Measurements from ENCODE around the gene TAF13.
A peak's percentile ranks its signal among the peaks of the same experiment; 100 is the strongest.

TAF13 gene, protein sequence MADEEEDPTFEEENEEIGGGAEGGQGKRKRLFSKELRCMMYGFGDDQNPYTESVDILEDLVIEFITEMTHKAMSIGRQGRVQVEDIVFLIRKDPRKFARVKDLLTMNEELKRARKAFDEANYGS

DNA sequence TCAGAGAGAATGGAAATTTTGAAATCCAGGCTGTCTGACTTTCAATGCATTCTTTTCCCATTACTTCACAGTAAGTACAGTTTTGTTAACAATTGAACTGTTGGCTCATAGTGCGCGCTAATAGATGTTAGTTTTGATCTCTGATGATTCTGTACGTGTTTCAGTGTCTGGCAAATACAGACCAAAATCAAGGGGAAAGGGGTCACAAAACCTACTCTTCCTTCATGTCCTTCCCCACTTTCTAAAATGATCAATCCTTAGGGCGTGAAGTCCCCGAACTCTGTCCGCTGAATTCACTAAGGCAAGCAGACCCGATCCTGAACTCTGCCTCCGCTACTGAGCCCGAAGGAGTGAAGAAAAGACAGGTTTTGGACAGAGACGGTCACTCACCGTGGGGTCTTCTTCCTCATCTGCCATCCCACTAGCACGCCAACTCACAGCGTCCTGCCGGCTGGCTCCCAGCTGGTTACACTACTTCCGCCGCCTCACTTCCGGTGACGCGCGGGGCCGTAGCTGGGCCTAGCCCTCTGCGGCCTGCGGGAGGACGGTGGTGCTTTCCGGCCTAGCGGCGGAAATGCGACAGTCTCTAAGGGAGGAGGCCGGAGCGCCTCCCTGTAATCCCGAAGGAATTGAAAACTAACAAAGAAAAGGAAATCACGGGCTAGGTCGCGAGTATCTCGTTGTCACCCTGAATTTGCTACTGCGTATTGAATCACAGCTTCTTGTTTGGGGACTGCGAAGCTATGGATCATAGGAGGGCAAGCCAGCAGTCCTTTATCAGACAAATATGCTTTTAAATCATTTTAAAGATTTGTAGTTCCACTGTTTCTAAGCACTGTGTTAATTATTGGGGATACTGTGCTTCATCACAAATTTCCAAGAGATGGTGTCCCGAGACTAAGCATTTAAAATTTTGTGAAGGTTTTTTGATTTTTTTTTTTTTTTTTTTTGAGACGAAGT lies at the start of gene TAF13:
Gene TAF13, minus strand, starts transcription at position 473 of the 960 bp plus-strand sequence. Its CDS starts 56 bp downstream, at position 417.
- FAIRE-seq: peak; percentile 94

DNA sequence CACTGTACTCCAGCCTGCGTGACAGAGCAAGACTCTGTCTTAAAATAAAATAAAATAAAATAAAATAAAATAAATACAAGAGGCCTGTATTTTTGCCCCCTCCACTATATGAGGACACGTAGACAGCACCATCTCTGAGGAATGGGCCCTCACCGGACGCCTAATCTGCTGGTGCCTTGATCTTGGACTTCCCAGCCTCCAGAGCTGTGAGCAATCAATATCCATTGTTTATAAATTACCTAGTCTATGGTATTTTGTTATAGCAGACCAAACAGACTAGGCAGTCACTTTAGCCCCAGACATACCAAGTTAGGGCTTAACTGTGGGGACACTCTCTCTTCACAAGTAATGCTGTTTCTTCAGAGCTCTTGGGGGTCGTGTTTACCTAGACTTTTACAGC lies 44.6 kb upstream of the TAF13 start:
- FAIRE-seq: no peak

More for the DNA sequence above, at the start of gene TAF13:
- DNase-seq (ENCODE audit: insufficient read length, low spot score): peak; percentile 94

DNA sequence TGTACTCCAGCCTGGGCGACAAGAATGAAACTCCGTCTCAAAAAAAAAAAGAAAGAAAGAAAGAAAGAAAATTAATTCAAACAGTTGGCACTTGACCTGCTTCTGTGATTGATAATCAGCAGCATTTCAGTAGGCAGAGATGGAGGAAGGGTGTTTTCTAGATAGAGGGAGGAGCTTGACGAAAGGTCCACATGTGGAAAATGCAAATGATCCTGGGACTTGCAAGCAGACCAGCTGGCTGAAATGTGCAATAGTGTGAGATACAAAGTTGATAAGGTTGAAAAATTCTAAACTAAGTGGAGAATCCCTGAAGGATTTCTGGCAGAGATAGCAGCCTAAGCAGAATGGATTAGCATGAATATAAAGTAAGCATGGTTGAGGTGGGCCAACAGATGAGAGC lies 42.3 kb upstream of the TAF13 start:
- DNase-seq (ENCODE audit: insufficient read length, low spot score) (no peak), FAIRE-seq (no peak)

More for the DNA sequence above, 44.6 kb upstream of the TAF13 start:
- no peak for DNase-seq (ENCODE audit: insufficient read length, low spot score)

DNA sequence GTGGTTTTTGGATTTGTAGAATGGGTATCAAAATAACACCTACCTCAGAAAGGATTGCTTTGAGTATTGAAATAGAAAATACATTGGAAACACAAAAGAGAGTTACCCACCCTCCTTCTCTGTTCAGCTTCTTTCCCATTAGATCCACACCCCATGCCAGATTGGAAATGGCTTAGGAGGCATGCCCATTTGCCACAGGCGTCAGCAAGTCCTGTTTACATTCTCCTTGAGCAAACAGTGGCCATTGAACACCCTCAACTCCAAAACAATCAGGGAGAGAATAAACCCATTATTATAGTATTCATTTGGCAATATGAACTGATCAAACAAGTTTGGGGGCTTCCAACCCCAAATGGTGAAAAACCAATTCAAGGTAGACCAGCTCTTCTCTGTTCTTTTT lies 40.5 kb upstream of the TAF13 start:
- no peak for FAIRE-seq

DNA sequence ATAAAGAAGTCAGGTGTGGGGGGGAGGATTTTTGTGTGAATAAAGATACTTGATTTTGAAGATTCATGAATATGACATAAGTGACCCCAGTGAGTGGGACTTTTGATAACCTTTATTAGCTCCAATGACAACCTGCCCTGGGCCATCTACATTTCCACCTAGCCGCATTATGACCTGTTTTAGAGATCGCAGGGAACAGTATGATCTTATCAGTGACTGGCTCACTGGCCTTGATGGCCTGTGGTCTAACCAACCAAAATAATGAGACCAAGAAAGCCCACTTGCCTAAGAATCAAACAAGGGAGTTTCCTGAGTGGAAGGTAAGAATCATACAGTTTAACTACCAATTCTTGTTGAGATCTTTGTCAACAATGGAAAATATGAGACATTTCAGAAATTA lies 39.9 kb upstream of the TAF13 start:
- FAIRE-seq (no peak), DNase-seq (ENCODE audit: insufficient read length, low spot score) (no peak)

More for the DNA sequence above, 40.5 kb upstream of the TAF13 start:
- no peak for DNase-seq (ENCODE audit: insufficient read length, low spot score)

DNA sequence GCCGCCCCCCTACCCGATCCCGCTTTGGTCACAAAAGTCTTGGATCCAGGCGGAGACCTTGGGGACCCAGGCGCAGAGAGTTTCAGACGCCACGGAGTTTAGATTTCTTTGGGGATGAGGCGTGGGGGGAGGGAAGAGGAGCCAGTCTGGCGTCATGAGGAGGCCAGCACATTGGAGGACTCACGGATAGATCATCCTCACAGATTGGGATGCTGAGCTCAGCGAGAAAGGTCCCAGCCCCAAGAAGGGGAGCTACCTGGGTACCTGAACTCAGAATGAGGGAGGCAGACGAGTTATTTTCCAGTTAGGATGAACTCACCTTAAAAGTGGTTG lies 38.5 kb upstream of the TAF13 start:
- FAIRE-seq (no peak), DNase-seq (ENCODE audit: insufficient read length, low spot score) (no peak)

DNA sequence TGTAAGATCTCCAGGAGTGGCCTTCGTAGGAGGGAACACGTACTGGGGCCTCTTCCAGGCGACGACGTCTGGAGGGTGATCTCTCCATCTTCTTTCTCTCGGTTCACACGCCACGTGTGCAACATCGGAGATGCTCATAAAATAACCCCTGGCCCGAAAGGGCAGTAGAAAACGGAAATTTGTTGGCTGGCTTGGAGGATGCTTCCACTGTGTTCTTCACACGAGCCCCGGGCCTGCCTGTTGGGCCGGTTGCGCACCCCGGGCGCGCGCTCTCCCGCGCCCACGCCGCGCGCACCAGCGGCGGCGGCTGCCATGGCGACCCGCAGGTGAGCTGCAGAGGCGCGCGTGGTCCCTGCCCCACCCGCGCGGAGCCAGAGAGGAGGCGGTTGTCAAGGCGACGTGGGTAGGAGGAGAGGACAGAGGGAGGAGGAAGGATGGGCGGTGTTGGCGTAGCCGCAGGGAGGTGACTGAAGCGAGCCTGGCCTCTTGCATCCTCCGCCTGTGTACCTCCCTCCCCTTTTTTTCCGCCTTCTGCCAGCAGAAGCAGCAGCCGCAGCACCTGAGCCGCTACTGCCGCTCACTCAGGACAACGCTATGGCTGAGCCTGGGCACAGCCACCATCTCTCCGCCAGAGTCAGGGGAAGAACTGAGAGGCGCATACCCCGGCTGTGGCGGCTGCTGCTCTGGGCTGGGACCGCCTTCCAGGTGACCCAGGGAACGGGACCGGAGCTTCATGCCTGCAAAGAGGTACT lies 38.0 kb upstream of the TAF13 start, which contains the start of gene ELAPOR1:
Gene ELAPOR1, plus strand, starts transcription at position 526 of the 752 bp plus-strand sequence. Its CDS starts 69 bp downstream, at position 595.
- FAIRE-seq (no peak), DNase-seq (ENCODE audit: insufficient read length, low spot score) (no peak)

DNA sequence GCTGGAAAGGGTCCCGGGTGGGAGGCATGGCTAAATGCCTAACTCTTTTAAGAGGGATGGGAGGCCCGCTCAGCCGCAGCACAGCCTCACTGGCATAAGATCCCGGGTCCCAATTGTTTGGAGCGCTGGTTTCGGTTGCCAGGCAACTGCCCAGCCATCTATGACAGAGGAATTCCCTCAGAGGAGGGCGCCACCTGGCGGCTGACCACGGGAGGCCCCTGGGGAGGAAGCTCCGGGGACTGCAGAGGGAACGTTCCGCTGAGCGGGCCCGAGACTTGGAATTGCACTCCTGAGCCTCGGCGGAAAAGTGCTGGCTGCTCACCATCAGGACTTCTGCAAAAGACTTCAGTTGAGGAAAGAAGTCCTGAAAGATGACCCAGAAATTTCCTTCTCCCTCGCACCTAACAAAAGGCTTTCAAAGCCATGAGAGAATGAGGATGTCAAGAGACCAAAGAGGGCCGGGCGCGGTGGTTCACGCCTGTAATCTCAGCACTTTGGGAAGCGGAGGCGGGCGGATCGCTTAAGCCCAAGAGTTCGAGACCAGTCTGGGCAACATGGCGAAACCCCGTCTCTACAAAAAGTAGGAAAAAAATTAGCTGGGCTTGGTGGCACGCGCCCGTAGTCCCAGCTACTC lies 37.0 kb upstream of the TAF13 start:
- FAIRE-seq (no peak), DNase-seq (ENCODE audit: insufficient read length, low spot score) (peak; percentile 60)

DNA sequence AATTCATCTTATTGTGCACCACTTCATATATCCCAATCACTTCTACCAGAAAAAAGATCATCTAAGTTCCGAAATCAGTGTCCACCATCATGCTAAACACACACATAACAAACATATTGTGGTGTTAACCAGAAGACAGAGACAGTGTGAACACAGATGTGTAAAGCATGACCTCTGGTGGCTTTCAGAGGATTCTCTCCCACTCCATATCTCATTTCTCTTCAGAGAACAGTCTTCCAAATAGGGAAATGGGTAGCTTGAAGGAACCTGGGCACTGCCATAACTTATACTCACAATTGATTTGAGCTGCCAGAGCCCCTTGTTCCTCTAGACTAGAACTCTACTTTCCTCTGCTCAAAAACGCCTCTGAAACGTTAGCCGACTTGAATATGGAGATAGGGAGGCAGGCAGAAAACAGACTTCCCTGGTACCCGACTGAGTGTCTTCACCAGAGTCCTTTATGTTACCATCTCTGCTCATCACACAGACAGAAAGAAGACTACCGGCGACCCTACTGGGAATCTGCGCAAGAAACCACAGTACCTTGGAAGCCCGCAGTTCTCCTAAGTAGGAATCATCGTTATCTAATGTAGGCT lies 36.4 kb upstream of the TAF13 start:
- no peak for DNase-seq (ENCODE audit: insufficient read length, low spot score)
- FAIRE-seq: no peak

DNA sequence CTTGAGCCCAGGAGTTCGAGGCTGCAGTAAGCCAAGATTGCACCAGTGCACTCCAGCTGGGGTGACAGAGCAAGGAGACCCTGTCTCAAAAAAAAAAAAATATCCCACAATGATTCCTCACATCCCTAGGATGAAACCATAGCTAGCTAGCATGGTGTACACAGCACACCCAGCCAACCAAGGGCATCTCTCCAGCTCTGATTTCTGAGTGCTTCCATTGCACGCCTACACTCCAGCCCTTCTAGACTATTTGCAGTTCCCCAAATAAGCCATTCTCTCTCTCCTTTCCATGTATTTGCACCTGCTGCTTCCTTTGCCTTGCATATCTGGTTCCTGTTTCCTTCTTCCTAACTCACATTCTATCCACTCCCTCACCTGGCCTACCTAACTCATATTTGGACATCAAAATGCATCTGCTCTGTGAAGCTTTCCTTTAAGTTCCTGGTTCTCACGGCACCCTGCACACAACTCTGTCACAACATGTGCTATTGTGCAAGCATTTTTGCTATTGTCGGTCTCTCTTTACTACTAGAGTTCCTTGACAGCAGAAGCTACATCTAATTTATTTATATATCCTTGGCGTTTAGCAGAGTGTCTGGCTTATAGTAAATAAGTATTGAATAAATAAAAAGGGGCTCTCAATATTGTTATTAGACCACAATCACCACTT lies 35.7 kb upstream of the TAF13 start:
- DNase-seq (ENCODE audit: insufficient read length, low spot score) (no peak), FAIRE-seq (no peak)

DNA sequence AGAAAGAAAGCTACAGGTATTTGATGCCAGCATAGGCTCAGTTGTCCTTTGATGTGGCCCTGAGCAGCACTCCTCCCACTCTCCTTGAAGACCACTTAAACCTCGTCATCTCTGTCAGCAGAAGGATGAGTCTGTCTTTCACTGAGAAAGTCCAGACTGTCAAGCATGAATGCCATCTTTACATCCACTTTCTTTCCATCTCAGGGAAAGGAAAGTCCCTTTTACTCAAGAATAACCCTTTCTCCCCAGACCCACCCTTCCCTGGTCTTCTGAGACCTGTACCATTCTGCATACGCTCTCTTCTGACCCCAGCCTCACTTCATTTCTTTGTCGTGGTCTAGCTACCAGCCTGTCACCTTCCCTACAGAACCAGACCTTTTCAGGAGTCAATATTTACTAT lies 34.1 kb upstream of the TAF13 start:
- FAIRE-seq: no peak
- DNase-seq (ENCODE audit: insufficient read length, low spot score): no peak

DNA sequence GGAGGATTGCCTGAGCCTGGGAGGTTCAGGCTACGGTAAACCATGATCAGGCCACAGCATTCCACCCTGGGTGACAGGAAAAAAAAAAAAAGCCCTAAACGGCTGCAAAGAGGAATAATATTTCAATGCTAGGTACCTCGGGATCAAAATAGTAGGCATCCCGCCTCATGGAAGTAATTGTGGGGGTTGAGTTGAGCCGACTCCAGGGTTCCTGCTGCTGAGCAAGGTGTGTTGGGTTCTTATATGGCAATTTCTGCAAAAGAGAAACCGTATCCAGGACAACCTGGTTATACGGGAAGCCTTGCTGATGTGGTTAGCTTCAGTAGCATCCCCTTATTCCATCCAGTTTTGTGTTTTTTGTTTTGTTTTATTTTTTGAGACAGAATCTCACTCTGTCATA lies 32.0 kb upstream of the TAF13 start:
- DNase-seq (ENCODE audit: insufficient read length, low spot score) (no peak), FAIRE-seq (no peak)

DNA sequence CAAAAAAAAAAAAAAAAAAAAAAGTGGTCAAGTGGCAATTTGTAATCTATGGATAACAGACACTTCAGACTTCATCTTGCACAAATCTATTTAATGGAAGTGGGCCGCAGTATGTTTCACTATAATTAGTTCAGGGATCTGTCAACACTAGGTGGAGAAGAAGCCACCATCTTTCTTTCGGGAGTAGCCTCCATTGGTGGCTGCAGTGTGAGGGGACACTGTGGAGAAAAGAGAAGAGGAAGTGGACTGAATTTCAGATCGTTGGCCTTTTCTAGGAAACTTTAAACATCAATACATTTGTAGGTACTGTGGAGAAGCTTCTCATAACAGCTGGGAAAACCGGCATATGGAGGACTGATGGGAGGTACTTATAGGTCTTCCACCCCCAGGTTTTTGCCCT lies 30.1 kb upstream of the TAF13 start:
- FAIRE-seq: no peak
- no peak for DNase-seq (ENCODE audit: insufficient read length, low spot score)

DNA sequence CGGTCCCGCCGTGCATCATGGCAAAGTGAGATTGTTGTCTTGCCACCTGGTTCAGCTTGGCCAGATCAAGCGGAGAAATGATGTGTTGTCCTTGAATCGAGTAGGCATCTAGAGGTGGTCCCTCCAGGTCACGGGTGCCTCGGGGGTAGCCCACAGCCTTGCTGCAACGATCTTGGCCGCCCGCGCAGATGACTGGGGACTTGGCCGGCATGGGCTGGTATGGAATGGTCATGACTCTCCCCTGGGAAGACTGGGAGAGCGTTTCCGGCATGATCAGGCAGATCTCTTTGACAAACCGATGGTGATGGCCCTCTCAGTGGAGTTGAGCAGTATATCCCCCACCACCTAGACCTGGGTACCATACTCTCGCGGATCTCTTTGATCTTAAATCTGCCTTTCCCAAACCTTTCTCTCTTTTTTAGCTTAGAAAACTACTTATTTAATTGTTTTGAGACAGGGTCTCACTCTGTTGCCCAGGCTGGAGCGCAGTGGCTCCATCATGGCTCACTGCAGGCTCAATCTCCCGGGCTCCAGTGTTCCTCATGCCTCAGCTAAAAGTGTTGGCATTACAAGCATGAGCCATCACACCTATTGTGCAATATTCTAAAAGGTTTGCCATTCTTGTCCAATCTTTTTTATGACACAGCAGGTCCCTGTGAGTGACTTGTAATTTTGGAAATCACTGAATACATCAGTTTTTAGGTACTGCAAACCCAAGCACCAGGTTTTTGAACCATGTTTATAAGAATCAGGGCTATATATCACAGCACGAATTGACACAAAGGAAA lies 28.8 kb upstream of the TAF13 start:
- FAIRE-seq: no peak
- DNase-seq (ENCODE audit: insufficient read length, low spot score): no peak

DNA sequence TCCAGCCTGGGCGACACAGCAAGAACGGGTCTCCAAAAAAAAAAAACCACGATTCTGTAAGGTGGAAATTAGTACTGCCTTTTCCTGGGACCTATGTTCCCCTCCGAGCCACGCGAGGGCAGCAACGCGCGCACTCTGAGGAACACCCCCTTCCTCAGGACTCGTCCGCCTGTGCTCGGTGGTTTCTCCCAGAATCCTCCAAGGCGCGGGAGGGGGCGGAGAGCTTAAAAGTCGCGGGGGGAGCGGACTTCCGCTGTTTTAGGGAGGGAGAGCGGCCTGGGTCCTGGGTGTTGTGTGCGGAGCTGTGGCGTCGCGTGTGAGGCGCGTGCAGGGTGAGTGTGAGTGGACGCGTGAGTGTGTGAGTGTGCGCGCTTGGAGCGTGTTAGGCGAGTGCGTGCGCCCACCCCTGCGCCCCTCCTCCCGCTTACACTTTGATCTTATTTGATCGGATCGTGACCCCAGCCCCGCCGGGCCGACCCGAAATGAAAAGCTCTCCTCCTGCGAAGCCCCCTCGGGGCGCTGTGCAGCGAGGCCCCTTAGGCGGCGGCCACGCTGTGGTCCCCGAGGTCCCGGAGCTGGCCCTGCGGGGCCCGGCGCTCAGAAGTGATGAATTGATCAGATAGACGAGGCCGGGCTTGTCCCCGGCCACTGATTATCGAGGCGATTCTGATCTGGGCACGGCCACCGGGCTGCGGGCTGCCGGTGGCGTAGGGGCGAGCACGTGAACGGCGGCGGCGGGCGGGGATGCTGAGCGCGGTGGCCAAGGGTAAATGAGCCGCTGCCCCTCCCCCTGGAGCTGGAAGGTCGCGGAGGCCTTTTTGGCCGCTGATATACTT lies 24.4 kb upstream of the TAF13 start:
- FAIRE-seq: peak; percentile 97
- DNase-seq (ENCODE audit: insufficient read length, low spot score): peak; percentile 83

DNA sequence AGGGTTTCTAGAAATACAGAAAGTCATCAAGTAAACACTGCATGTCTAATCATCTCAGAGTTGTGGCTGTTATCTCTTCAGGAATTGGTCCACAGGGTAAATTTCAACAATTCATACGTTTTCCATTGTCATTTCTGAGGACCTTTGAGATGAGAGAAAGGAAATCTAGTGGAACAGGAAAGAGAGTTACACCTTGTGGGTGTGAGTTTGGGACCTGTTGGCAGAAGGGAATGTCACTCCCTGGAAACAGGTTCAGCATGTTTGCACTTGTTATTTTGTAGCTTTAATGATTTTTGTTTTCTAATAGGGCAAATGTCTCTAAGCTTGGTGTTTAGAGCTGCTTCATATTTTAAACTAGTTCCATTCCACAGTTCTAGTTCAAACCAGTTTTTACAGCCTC lies 20.3 kb upstream of the TAF13 start:
- no peak for FAIRE-seq
- DNase-seq (ENCODE audit: insufficient read length, low spot score): no peak

DNA sequence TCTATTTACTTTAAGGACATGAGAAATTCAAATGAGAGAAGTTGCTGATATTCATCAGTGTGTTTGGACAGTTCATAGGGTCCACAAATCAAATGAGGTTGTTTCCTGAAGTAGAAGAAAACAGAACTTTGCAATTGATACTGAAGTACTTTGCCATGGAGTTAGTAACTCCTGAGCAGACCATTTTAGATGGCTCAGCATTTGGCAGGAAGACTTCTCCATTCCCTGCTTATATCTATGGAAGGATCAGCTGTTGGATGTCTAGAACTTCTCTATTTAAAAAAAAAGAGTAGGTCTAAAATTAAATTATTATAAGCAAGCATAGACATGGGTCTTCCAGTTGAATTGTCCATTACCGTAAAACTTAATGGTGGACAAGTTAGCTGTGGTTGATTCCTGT lies 19.8 kb upstream of the TAF13 start:
- FAIRE-seq (no peak), DNase-seq (ENCODE audit: insufficient read length, low spot score) (no peak)

DNA sequence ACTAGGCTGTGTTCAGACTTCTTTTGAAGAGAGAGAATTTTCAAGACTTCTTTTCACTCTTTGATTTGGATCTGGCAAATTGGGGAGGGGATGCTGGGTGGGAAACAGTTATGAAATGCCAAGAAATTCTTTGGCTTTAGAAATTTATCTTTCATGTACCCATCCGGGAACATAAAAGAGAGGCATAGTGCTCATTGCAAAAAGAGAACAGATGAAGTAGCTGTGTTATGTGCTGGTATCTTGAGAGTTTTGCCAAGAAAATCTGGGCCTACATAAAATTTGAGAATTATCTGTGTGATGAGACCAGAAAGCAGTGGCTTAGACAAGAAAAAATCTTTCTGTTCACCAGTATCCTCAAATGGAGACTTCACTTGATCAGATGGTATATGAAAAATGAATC lies 19.1 kb upstream of the TAF13 start:
- FAIRE-seq (no peak), DNase-seq (ENCODE audit: insufficient read length, low spot score) (no peak)

Measured in GM19239 (cell line).